Measurements from ENCODE around the gene USP30. TPM values are rescaled to one million over a fixed set of nuclear protein-coding genes. Genes with fewer than 3 reads are reported as not detected.

The USP30 gene
- total and polyA plus RNA-seq, 4 donors, result 6.5 to 17.9 (median 8.0) TPM

DNA sequence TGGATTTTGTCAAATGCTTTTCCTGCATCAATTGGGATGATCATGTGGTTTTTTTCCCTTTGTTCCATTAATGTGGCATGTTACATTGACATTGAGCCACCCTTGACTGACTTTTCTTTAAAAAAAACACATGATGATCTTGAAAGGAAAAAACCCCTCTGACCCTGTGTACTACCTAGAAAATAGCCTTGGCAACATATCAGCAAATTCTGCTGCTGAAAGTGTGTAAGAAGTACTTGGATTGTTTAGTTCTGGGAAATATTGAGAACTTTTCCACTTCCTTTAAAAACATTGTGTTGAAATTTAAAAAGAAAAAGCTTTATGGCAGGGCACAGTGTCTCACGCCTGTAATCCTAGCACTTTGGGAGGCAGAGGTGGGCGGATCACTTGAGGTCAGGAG is 84.7 kb downstream of the USP30 start:
- DNase-seq, result no peak
- no peak overlapping the region for H3K4me3 ChIP-seq
- WGBS, 2 donors, result 81 to 89% methylated on average over 2 of the region's 2 CpGs
- ATAC-seq (ENCODE audit: insufficient read depth, low FRiP score), result no peak
- no peak overlapping the region for H3K9ac ChIP-seq (ENCODE audit: insufficient read depth in 1 of 2, low read length in 2 of 2)
- H3K9me3 ChIP-seq (ENCODE audit: control insufficient read depth in 4 of 4, insufficient read depth in 3 of 4, low read length in 3 of 4), result no peaks in the 10 kb centered on the region
- peak overlapping the region in 1 of 2 donors; percentile 70 for H3K27ac ChIP-seq (ENCODE audit: low read depth in 1 of 2, low read length in 1 of 2)
- peaks cover 0 to 5% (median 2%) of the 10 kb centered on the region in 4 donors for H3K36me3 ChIP-seq (ENCODE audit: control insufficient read depth in 4 of 4, insufficient read depth in 4 of 4, low read length in 4 of 4)
- TF ChIP-seq, protein P1, sequence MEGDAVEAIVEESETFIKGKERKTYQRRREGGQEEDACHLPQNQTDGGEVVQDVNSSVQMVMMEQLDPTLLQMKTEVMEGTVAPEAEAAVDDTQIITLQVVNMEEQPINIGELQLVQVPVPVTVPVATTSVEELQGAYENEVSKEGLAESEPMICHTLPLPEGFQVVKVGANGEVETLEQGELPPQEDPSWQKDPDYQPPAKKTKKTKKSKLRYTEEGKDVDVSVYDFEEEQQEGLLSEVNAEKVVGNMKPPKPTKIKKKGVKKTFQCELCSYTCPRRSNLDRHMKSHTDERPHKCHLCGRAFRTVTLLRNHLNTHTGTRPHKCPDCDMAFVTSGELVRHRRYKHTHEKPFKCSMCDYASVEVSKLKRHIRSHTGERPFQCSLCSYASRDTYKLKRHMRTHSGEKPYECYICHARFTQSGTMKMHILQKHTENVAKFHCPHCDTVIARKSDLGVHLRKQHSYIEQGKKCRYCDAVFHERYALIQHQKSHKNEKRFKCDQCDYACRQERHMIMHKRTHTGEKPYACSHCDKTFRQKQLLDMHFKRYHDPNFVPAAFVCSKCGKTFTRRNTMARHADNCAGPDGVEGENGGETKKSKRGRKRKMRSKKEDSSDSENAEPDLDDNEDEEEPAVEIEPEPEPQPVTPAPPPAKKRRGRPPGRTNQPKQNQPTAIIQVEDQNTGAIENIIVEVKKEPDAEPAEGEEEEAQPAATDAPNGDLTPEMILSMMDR (IDR thresholded peaks at IDR 0.05; ENCODE audit: control extremely low read depth, extremely low read depth), result no peak
- H3K27me3 ChIP-seq (ENCODE audit: control insufficient read depth in 3 of 3, insufficient read depth in 3 of 3, low read length in 2 of 3), result peaks cover 0 to 2% (median 0%) of the 10 kb centered on the region in 3 donors
- peaks cover 0 to 11% (median 3%) of the 10 kb centered on the region in 5 donors for H3K4me1 ChIP-seq (ENCODE audit: control insufficient read depth in 5 of 5, insufficient read depth in 5 of 5, low read length in 5 of 5)

Small RNA genes within 50 kb of the gene (small RNA-seq; reads per million reads assigned to genes)
- gene AC190387.1 (ENCODE audit: low replicate concordance) (not detected), gene RNA5SP372 (ENCODE audit: low replicate concordance) (not detected)

Other genes starting within 250 kb of the USP30 start
- 10 to 100 TPM; 29.0 to 39.5 TPM for gene SSH1, start 195.0 kb upstream of the USP30 start, total RNA-seq
- gene SSH1, start 195.0 kb upstream of the USP30 start, polyA plus RNA-seq, result 10 to 100 TPM in 1 of 2 donors, 1 to 10 TPM in 1; 7.2 to 13.4 TPM
- gene DAO, start 172.5 kb upstream of the USP30 start, total RNA-seq, result not detected
- under 1 TPM in 1 of 2 donors, not detected in 1; 0.08 TPM for gene DAO, start 172.5 kb upstream of the USP30 start, polyA plus RNA-seq
- gene SVOP, start 31.5 kb upstream of the USP30 start, total RNA-seq, result under 1 TPM in 1 of 2 donors, not detected in 1; 0.11 TPM
- gene SVOP, start 31.5 kb upstream of the USP30 start, polyA plus RNA-seq, result not detected
- 10 to 100 TPM; 10.7 to 18.2 TPM for gene ALKBH2, start 40.9 kb downstream of the USP30 start, total RNA-seq
- 10 to 100 TPM; 20.0 to 42.5 TPM for gene ALKBH2, start 40.9 kb downstream of the USP30 start, polyA plus RNA-seq
- 10 to 100 TPM; 17.2 to 17.8 TPM for gene UNG, start 45.0 kb downstream of the USP30 start, total RNA-seq
- gene UNG, start 45.0 kb downstream of the USP30 start, polyA plus RNA-seq, result 10 to 100 TPM; 11.8 to 12.5 TPM
- gene ACACB, start 64.0 kb downstream of the USP30 start, total RNA-seq, result 10 to 100 TPM; 22.0 to 24.5 TPM
- gene ACACB, start 64.0 kb downstream of the USP30 start, polyA plus RNA-seq, result 10 to 100 TPM in 1 of 2 donors, 1 to 10 TPM in 1; 2.9 to 14.5 TPM